ENCODE measurements around the gene SHISA8. TPM values are rescaled to one million over a fixed set of nuclear protein-coding genes. Genes with fewer than 3 reads are reported as not detected.

The SHISA8 gene
- total RNA-seq, 6 experiments from 2014 or later, result not detected

DNA sequence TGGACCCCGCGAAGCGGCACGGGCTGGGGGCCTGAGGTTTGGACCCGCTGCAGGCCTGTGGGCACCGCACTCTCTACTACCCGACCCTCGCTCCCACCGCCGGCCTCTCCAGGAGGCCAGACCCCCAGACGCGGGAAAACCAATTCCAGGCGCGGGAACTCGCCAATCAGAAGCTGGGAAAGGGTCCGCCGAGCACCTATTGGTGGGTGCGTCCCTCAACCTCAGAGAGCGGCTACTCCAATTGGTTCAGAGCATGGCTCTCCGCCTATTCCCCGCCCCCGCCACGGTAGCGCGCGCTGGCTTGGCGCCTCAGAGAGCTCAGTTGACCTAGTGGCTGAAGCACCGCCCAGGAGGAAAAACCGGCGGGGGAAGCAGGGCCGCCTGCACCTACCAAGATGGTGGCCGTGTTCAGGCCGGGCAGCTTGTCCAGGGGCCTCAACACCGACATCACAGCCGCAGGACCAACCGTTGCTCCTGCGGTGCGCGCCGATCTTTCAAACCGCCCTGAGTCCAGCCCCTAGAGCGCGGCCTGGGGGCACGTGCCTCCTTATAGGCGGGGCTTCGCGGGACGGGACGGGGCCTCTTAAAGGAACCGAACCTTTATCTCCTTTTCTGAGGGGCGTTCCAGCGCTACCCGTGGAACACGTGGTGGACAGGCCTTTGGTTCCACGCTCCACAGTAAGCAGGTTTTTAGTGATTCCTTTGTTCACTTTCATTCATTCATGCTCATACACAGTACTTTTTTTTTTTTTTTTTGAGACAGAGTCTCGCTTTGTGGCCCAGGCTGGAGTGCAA lies 32.0 kb upstream of the SHISA8 start, which contains the start of gene CENPM:
CENPM (minus strand) TSS at position 524 of the 795 bp plus-strand sequence; CDS start at position 448, 76 bp downstream.
- peak within 1 kb of the TSS; percentile 94 for H3K4me3 Mint-ChIP-seq
- TF ChIP-seq CTCF (IDR thresholded peaks at IDR 0.05), result no peak
- peaks cover 32% of the 10 kb centered on the region for H3K4me1 Mint-ChIP-seq (ENCODE audit: low read depth)
- H3K27me3 Mint-ChIP-seq (ENCODE audit: insufficient read depth), result peaks cover 2% of the 10 kb centered on the region
- peaks cover 9% of the 10 kb centered on the region; the same call in 1 of the 2 replicates for H3K36me3 Mint-ChIP-seq (ENCODE audit: low read depth)
- peak; percentile 90 for DNase-seq
- H3K9me3 Mint-ChIP-seq, result no peaks in the 10 kb centered on the region
- H3K27ac Mint-ChIP-seq, result peak within 1 kb of the TSS; percentile 88

DNA sequence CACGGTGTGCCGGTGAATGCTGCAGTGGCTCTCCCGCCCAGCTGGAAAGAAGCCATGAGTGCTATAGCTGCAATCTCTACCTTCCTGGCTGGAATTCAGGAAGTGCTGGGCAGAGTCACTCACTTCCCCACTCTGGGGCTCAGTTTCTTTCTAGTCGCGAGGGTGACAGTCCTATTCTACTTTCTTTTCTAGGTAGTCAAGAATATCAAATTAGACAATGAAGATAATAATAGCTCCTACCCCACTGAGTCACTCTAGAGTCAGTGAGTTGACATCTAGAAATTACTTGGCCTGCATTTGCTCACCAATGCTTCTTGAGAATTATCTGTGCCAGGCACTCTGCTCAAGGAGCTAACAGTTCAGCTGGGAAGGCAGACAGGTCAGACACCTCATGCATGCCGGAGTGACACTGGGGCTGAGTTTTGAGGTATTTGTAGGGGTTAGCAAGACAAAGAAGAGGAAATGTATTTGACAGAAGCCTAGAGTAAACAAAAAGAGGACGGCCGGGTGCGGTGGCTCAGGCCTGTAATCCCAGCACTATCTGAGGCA lies 28.9 kb upstream of the SHISA8 start:
- Mint-ChIP-seq H3K9me3 (no peaks in the 10 kb centered on the region), H3K4me3 (0 out of 2 replicates have a peak overlapping the region, but pooled peaks have one; percentile 14), H3K27ac (peak overlapping the region; percentile 52), H3K4me1 (ENCODE audit: low read depth) (peaks cover 59% of the 10 kb centered on the region), H3K27me3 (ENCODE audit: insufficient read depth) (no peaks in the 10 kb centered on the region), H3K36me3 (ENCODE audit: low read depth) (peaks cover 9% of the 10 kb centered on the region; the same call in 1 of the 2 replicates)
- TF ChIP-seq CTCF (IDR thresholded peaks at IDR 0.05), result no peak
- peak; percentile 33 for DNase-seq

GRCh38 chr22:41940832-41941765 lies 26.2 kb upstream of the SHISA8 start:
- Mint-ChIP-seq H3K9me3 (no peaks in the 10 kb centered on the region), H3K4me3 (no peak overlapping the region), H3K27me3 (ENCODE audit: insufficient read depth) (no peaks in the 10 kb centered on the region), H3K27ac (peak overlapping the region; percentile 93), H3K36me3 (ENCODE audit: low read depth) (peaks cover 9% of the 10 kb centered on the region; the same call in 1 of the 2 replicates), H3K4me1 (ENCODE audit: low read depth) (peaks cover 58% of the 10 kb centered on the region)
- peak; percentile 88 for DNase-seq
- TF ChIP-seq CTCF (IDR thresholded peaks at IDR 0.05), result peak; percentile 95

DNA sequence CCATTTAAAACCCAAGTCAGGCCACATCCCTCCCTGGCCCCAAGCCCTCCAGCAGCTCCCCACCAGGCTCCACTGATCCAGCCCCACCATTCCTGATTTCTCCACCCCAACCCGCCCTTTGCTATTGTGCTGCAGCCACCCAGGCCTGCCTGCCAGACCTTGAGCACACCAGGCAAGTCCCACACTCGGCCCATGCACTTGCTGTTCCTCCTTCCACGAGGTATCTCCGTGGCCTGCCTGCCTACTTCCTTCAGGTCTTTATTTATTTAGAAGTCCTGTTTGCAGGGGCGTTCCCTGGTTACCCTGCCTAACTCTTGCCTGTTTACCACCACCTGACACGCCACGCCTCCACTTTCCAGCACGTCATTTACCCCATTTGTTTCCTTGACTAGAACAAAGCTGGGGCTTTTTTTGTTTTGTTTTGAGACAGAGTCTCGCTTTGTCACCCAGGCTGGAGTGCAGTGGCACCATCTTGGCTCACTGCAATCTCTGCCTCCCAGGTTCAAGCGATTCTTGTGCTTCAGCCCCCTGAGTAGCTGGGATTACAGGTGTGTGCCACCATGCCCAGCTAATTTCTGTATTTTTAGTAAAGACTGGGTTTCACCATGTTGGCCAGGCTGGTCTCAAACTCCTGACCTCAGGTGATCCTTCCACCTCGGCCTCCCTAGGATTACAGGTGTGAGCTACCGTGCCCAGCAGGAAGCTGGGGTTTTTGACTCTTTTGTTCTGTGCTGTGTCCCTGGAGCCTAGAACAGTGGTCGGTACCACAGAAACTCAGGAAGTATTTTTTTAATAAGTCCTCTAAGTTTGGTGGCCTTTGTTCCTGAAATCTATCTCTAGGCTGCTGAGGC lies 25.3 kb upstream of the SHISA8 start:
- Mint-ChIP-seq H3K4me3 (no peak overlapping the region), H3K36me3 (ENCODE audit: low read depth) (peaks cover 5% of the 10 kb centered on the region; the same call in 1 of the 2 replicates), H3K9me3 (no peaks in the 10 kb centered on the region), H3K4me1 (ENCODE audit: low read depth) (peaks cover 50% of the 10 kb centered on the region), H3K27me3 (ENCODE audit: insufficient read depth) (no peaks in the 10 kb centered on the region), H3K27ac (peak overlapping the region; percentile 93)
- TF ChIP-seq CTCF (IDR thresholded peaks at IDR 0.05), result no peak
- DNase-seq, result no peak

DNA sequence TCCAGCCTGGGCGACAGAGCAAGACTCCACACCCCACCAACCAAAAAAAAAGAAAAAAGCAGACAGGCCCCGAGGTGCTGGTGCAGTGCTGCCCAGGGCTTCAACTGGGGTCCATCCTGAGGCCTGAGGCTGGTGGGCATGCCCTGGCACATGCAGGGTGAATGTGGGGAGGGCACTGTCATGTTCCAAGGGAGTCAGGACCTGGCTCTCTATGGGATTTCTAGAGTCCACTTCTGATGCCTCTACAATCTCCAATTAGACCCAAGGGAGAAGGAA lies 22.0 kb upstream of the SHISA8 start:
- Mint-ChIP-seq H3K9me3 (no peaks in the 10 kb centered on the region), H3K27me3 (ENCODE audit: insufficient read depth) (no peaks in the 10 kb centered on the region), H3K27ac (no peak overlapping the region), H3K36me3 (ENCODE audit: low read depth) (no peaks in the 10 kb centered on the region; the same call in 1 of the 2 replicates), H3K4me3 (no peak overlapping the region), H3K4me1 (ENCODE audit: low read depth) (peaks cover 27% of the 10 kb centered on the region)
- TF ChIP-seq CTCF (IDR thresholded peaks at IDR 0.05), result no peak
- no peak for DNase-seq
